ENCODE measurements around the gene JAKMIP1. TPM values are rescaled to one million over a fixed set of nuclear protein-coding genes. Genes with fewer than 3 reads are reported as not detected.
"Not testable (repeated sequence)": the region's sequence is repeated elsewhere in the genome, so short reads cannot be mapped to it uniquely, and the experiment has no call there.

JAKMIP1 gene
- total RNA-seq, 1 experiment from 2014 or later = not detected

DNA sequence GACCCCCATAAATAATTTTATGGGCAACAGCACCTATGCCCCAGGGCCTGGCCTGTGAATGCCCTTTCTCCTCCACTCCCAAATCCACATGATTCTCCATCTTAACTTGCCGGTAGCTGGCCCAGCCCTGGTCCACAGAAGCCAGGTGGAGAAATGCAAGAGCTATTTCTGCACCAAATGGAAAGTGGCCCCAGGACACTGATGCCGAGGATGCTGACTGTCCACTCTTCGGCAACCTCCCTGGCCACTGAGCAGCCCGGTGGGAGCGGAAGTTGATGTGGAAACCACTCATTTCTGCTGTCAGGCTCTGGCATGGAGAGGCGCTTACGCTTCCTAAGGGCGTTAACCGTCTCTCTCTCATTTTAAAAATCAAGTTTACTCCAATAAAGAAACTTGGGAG lies 58.8 kb downstream of the JAKMIP1 start:
- Histone ChIP-seq H3K27me3 (replicated peaks; ENCODE audit: control insufficient read depth, insufficient read depth, low read length) (no peaks in the 10 kb centered on the region), H3K4me3 (ENCODE audit: low read depth, low read length) (no peak overlapping the region), H3K36me3 (ENCODE audit: control insufficient read depth, insufficient read depth, low read length) (no peaks in the 10 kb centered on the region), H3K9me3 (no peaks in the 10 kb centered on the region), H3K4me1 (no peaks in the 10 kb centered on the region)
- H3K36me3 Mint-ChIP-seq (ENCODE audit: insufficient read depth, unreplicated experiment) = no peaks in the 10 kb centered on the region
- ChIA-PET CTCF (no interaction called here), POLR2A (no interaction called here)
- H3K4me1 Mint-ChIP-seq (ENCODE audit: low read depth, unreplicated experiment) = no peaks in the 10 kb centered on the region
- H3K4me3 Mint-ChIP-seq (ENCODE audit: unreplicated experiment) = no peak overlapping the region
- BruUV-seq (replicated peaks) = no TSS peak
- no peak for DNase-seq
- peaks cover 3% of the 10 kb centered on the region for H3K27me3 Mint-ChIP-seq (ENCODE audit: insufficient read depth, unreplicated experiment)
- H3K27ac Mint-ChIP-seq (ENCODE audit: unreplicated experiment) = no peak overlapping the region
- no peaks in the 10 kb centered on the region for H3K9me3 Mint-ChIP-seq (ENCODE audit: unreplicated experiment)
- no peak for TF ChIP-seq CTCF (IDR thresholded peaks at IDR 0.05; ENCODE audit: insufficient read depth in 1 of 2, low read depth in 1 of 2, low read length in 1 of 2, severe bottlenecking in 1 of 2, unreplicated experiment in 1 of 2)
- intact Hi-C loops (cut with micrococcal nuclease; ENCODE audit: unreplicated experiment) = no loop called here

DNA sequence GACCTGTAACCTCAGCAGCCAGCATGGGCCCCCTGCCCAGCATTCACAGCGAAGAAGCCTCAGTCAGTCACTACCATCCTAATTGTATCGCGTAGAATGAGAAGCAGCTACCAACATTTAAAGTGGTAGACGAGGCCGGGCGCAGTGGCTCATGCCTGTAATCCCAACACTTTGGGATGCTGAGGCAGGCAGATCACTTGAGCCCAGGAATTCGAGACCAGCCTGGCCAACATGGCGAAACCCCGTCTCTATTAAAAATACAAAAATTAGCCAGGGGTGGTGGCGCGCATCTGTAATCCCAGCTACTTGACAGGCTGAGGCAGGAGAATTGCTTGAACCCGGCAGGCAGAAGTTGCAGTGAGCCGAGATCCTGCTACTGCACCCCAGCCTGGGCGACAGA lies 59.3 kb downstream of the JAKMIP1 start:
- H3K4me3 Mint-ChIP-seq (ENCODE audit: unreplicated experiment); H3K36me3 Mint-ChIP-seq (ENCODE audit: insufficient read depth, unreplicated experiment); CTCF ChIA-PET; H3K9me3 Mint-ChIP-seq (ENCODE audit: unreplicated experiment); H3K27me3 Mint-ChIP-seq (ENCODE audit: insufficient read depth, unreplicated experiment); BruUV-seq (replicated peaks); H3K4me3 ChIP-seq (ENCODE audit: low read depth, low read length); DNase-seq; H3K9me3 ChIP-seq; intact Hi-C loops (cut with micrococcal nuclease; ENCODE audit: unreplicated experiment); H3K27ac Mint-ChIP-seq (ENCODE audit: unreplicated experiment); H3K36me3 ChIP-seq (ENCODE audit: control insufficient read depth, insufficient read depth, low read length); POLR2A ChIA-PET; H3K4me1 Mint-ChIP-seq (ENCODE audit: low read depth, unreplicated experiment); H3K27me3 ChIP-seq (replicated peaks; ENCODE audit: control insufficient read depth, insufficient read depth, low read length); H3K4me1 ChIP-seq: not testable (repeated sequence)

DNA sequence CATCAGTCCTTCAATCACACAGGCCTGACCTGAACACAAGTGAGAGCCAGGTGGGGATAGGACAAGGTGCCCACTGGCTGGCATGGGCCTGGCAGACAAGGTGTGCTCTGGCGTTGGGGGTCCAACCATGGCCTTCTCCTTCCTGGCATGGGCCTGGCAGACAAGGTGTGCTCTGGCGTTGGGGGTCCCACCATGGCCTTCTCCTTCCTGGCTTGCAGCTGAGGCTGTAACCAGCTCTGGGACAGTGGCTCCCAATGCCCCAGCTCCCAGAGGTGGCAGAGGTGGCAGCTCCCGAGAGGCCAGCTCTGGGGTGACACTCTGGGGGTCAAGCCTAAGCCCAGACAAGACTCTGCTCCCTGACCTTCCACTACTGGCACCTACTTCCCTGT lies 62.6 kb downstream of the JAKMIP1 start:
- no peak overlapping the region for H3K27ac Mint-ChIP-seq (ENCODE audit: unreplicated experiment)
- no peak for TF ChIP-seq CTCF (IDR thresholded peaks at IDR 0.05; ENCODE audit: insufficient read depth in 1 of 2, low read depth in 1 of 2, low read length in 1 of 2, severe bottlenecking in 1 of 2, unreplicated experiment in 1 of 2)
- H3K4me3 ChIP-seq (ENCODE audit: low read depth, low read length) = no peak overlapping the region
- no peaks in the 10 kb centered on the region for H3K36me3 ChIP-seq (ENCODE audit: control insufficient read depth, insufficient read depth, low read length)
- no peaks in the 10 kb centered on the region for H3K9me3 Mint-ChIP-seq (ENCODE audit: unreplicated experiment)
- H3K4me3 Mint-ChIP-seq (ENCODE audit: unreplicated experiment) = no peak overlapping the region
- H3K27me3 ChIP-seq (replicated peaks; ENCODE audit: control insufficient read depth, insufficient read depth, low read length) = no peaks in the 10 kb centered on the region
- no peaks in the 10 kb centered on the region for H3K4me1 ChIP-seq
- intact Hi-C loops (cut with micrococcal nuclease; ENCODE audit: unreplicated experiment) = no loop called here
- CTCF ChIA-PET = no interaction called here
- H3K36me3 Mint-ChIP-seq (ENCODE audit: insufficient read depth, unreplicated experiment) = no peaks in the 10 kb centered on the region
- no TSS peak for BruUV-seq (replicated peaks)
- no peak for DNase-seq
- POLR2A ChIA-PET = no interaction called here
- no peaks in the 10 kb centered on the region for H3K27me3 Mint-ChIP-seq (ENCODE audit: insufficient read depth, unreplicated experiment)
- no peaks in the 10 kb centered on the region for H3K4me1 Mint-ChIP-seq (ENCODE audit: low read depth, unreplicated experiment)
- H3K9me3 ChIP-seq = no peaks in the 10 kb centered on the region

- Histone ChIP-seq H3K4me1 (no peaks in the 10 kb centered on the region), H3K4me3 (ENCODE audit: low read depth, low read length) (no peak overlapping the region), H3K36me3 (ENCODE audit: control insufficient read depth, insufficient read depth, low read length) (no peaks in the 10 kb centered on the region), H3K9me3 (no peaks in the 10 kb centered on the region), H3K27me3 (replicated peaks; ENCODE audit: control insufficient read depth, insufficient read depth, low read length) (no peaks in the 10 kb centered on the region)
- BruUV-seq (replicated peaks) = no TSS peak
- no peaks in the 10 kb centered on the region for H3K9me3 Mint-ChIP-seq (ENCODE audit: unreplicated experiment)
- ChIA-PET POLR2A (no interaction called here), CTCF (no interaction called here)
- H3K27me3 Mint-ChIP-seq (ENCODE audit: insufficient read depth, unreplicated experiment) = no peaks in the 10 kb centered on the region
- no peaks in the 10 kb centered on the region for H3K36me3 Mint-ChIP-seq (ENCODE audit: insufficient read depth, unreplicated experiment)
- intact Hi-C loops (cut with micrococcal nuclease; ENCODE audit: unreplicated experiment) = no loop called here
- no peaks in the 10 kb centered on the region for H3K4me1 Mint-ChIP-seq (ENCODE audit: low read depth, unreplicated experiment)
- H3K27ac Mint-ChIP-seq (ENCODE audit: unreplicated experiment) = no peak overlapping the region
- DNase-seq = no peak
- no peak for TF ChIP-seq CTCF (IDR thresholded peaks at IDR 0.05; ENCODE audit: insufficient read depth in 1 of 2, low read depth in 1 of 2, low read length in 1 of 2, severe bottlenecking in 1 of 2, unreplicated experiment in 1 of 2)
- no peak overlapping the region for H3K4me3 Mint-ChIP-seq (ENCODE audit: unreplicated experiment)
Measured at GRCh38 chr4:6137027-6137746, 63.2 kb downstream of the JAKMIP1 start.
